Mesendoderm (in vitro differentiated cells): ENCODE results near the gene RAPGEF3.
A peak's percentile ranks its signal among the peaks of the same experiment; 100 is the strongest.

ENCODE experiments used
- DNase-seq: peaks from one replicate; pipeline ENCODE4 v3.0.0; 2013
- H2AK5ac ChIP-seq: 2 replicates; pipeline ENCODE4 v1.6.1; 2013; ENCODE audit warnings: low read length, inconsistent platforms
- H2BK120ac ChIP-seq: 2 replicates; pipeline ENCODE4 v1.6.1; 2013; ENCODE audit warnings: low read depth, mild to moderate bottlenecking, low read length, moderate library complexity, mixed read lengths
- H2BK15ac ChIP-seq: replicated peaks from 2 replicates; pipeline ENCODE4 v1.6.1; 2013; ENCODE audit warnings: low read depth, mild to moderate bottlenecking, moderate library complexity
- H2BK5ac ChIP-seq: 2 replicates; pipeline ENCODE4 v1.6.1; 2013; ENCODE audit warnings: low read length, inconsistent platforms
- H3K18ac ChIP-seq: 2 replicates; pipeline ENCODE4 v1.6.1; 2013; ENCODE audit warnings: mild to moderate bottlenecking, low read length, mixed read lengths
- H3K23ac ChIP-seq: one replicate; pipeline ENCODE4 v1.6.1; 2013; ENCODE audit warnings: low read length
- H3K27ac ChIP-seq: 2 replicates; pipeline ENCODE4 v1.5.1; 2013; ENCODE audit warnings: low read depth, mild to moderate bottlenecking, inconsistent platforms, low read length, moderate library complexity
- H3K27me3 ChIP-seq: 2 replicates; pipeline ENCODE4 v1.6.1; 2013; ENCODE audit warnings: low read length, control low read depth, mild to moderate bottlenecking, inconsistent platforms; ENCODE audit not compliant: insufficient read depth, poor library complexity
- H3K36me3 ChIP-seq: 2 replicates; pipeline ENCODE4 v1.6.1; 2013; ENCODE audit warnings: low read length, inconsistent platforms; ENCODE audit not compliant: control insufficient read depth, insufficient read depth
- H3K4ac ChIP-seq: one replicate; pipeline ENCODE4 v1.6.1; 2013; ENCODE audit warnings: low read depth, mild to moderate bottlenecking, low read length, moderate library complexity
- H3K4me1 ChIP-seq: 2 replicates; pipeline ENCODE4 v1.6.1; 2013; ENCODE audit warnings: low read depth, low read length, inconsistent platforms; ENCODE audit not compliant: control insufficient read depth
- H3K4me2 ChIP-seq: 2 replicates; pipeline ENCODE4 v1.6.1; 2013; ENCODE audit warnings: low read length
- H3K4me3 ChIP-seq: 2 replicates; pipeline ENCODE4 v1.5.1; 2013; ENCODE audit warnings: mild to moderate bottlenecking, low read length
- H3K56ac ChIP-seq: one replicate; pipeline ENCODE4 v1.6.1; 2013; ENCODE audit warnings: low read length
- H3K79me1 ChIP-seq: 2 replicates; pipeline ENCODE4 v1.6.1; 2013; ENCODE audit warnings: low read length, inconsistent platforms
- H3K79me2 ChIP-seq: 2 replicates; pipeline ENCODE4 v1.6.1; 2013; ENCODE audit warnings: mild to moderate bottlenecking, low read length; ENCODE audit not compliant: control insufficient read depth, insufficient read depth
- H3K9ac ChIP-seq: 2 replicates; pipeline ENCODE4 v1.6.1; 2013; ENCODE audit warnings: low read length, inconsistent platforms
- H4K5ac ChIP-seq: one replicate; pipeline ENCODE4 v1.6.1; 2013; ENCODE audit warnings: low read length
- H4K8ac ChIP-seq: one replicate; pipeline ENCODE4 v1.6.1; 2013; ENCODE audit warnings: low read depth, mild to moderate bottlenecking, control low read depth, low read length, moderate library complexity
- WGBS: extraction: QIAGEN DNeasy Blood & Tissue Kit; methylation state at CpG from one replicate; pipeline ENCODE4 v1.1.7; 2013; ENCODE audit warnings: low lambda C conversion rate, missing lambda C conversion rate; ENCODE audit not compliant: insufficient coverage; ENCODE audit errors: extremely low coverage; 5-methylcytosine and 5-hydroxymethylcytosine counted together

The RAPGEF3 gene

DNA sequence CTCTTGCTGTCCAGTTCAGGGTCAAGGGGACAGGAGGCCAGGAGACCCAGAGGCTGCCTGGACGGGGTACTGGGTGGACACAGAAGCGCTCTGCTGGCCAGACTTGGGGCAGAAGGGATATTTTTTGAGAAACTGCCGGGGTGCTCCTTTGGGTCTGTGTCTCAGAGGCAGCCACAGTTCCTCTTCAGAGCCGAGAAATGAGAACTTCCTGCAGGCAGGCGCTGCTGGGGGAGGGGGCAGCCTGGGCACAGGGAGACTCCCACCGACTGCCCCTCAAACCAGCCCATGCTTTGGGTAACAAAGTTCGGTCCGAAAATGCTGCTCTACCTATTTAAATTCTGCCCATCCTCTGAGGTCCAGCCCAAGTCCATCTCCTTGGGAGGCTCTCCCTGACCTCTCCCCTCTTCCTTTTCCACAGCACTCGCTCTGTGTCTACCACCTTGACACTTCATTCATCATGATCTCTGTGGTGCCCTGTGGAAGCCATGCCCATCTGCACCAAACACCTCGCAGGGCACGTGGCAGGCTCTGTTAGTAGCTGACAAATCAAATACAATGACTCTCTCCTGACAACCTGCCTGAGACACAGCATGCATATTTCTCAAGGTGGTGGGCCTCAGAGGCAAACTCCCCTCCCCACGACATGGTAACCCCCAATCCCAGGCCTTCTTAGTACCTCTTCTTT is 44.7 kb upstream of the RAPGEF3 start:
- H3K23ac ChIP-seq, result no peak overlapping the region
- peak overlapping the region; percentile 49 for H3K56ac ChIP-seq
- DNase-seq, result no peak
- no peak overlapping the region for H2AK5ac ChIP-seq
- H2BK15ac ChIP-seq, result no peak overlapping the region
- H3K9ac ChIP-seq, result no peak overlapping the region
- H3K36me3 ChIP-seq, result peaks cover 3% of the 10 kb centered on the region
- no peaks in the 10 kb centered on the region for H3K27me3 ChIP-seq
- H3K79me1 ChIP-seq, result peaks cover 52% of the 10 kb centered on the region
- no peak overlapping the region for H2BK120ac ChIP-seq
- H3K4me1 ChIP-seq, result peaks cover 13% of the 10 kb centered on the region
- no peak overlapping the region for H3K4me3 ChIP-seq
- no peak overlapping the region for H4K5ac ChIP-seq
- H3K18ac ChIP-seq, result no peak overlapping the region
- no peak overlapping the region for H3K4me2 ChIP-seq
- no CpG with 5 or more reads among the region's 12 CpGs for WGBS
- peaks cover 88% of the 10 kb centered on the region for H3K79me2 ChIP-seq
- no peak overlapping the region for H3K27ac ChIP-seq
- H3K4ac ChIP-seq, result no peak overlapping the region
- no peak overlapping the region for H4K8ac ChIP-seq
- H2BK5ac ChIP-seq, result no peak overlapping the region

DNA sequence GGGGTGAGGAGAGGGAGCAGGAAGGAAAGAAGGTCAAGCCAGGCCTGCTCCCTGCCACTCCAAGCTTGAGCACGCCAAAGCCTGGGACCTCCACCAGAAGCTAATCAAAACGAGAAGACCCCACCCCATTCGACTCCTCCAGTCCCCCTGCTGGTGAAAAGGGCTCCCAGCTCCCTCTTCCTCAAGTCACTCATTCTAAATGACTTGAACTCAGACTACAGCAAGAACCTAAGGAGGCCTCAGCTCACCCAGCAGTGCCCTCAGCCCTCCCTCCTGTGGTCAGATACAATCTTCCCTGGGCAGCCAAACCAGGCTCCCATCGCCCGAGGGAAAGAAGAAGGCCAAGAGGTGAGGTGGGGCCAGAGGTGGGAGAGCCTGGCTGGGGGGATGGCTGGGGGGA is 43.6 kb upstream of the RAPGEF3 start:
- H3K56ac ChIP-seq, result peak overlapping the region; percentile 49
- H3K27ac ChIP-seq, result no peak overlapping the region
- H3K23ac ChIP-seq, result no peak overlapping the region
- no peak overlapping the region for H3K4ac ChIP-seq
- DNase-seq, result peak; percentile 68
- H4K5ac ChIP-seq, result no peak overlapping the region
- peak overlapping the region; percentile 19 for H3K9ac ChIP-seq
- no peak overlapping the region for H3K4me3 ChIP-seq
- H3K36me3 ChIP-seq, result peaks cover 4% of the 10 kb centered on the region
- H2BK15ac ChIP-seq, result no peak overlapping the region
- no peak overlapping the region for H3K4me2 ChIP-seq
- H3K79me1 ChIP-seq, result peaks cover 48% of the 10 kb centered on the region
- H3K79me2 ChIP-seq, result peaks cover 78% of the 10 kb centered on the region
- H2BK5ac ChIP-seq, result no peak overlapping the region
- no peak overlapping the region for H2AK5ac ChIP-seq
- H4K8ac ChIP-seq, result no peak overlapping the region
- WGBS, result no CpG with 5 or more reads among the region's 5 CpGs
- peaks cover 9% of the 10 kb centered on the region for H3K4me1 ChIP-seq
- no peak overlapping the region for H3K18ac ChIP-seq
- no peaks in the 10 kb centered on the region for H3K27me3 ChIP-seq
- no peak overlapping the region for H2BK120ac ChIP-seq

DNA sequence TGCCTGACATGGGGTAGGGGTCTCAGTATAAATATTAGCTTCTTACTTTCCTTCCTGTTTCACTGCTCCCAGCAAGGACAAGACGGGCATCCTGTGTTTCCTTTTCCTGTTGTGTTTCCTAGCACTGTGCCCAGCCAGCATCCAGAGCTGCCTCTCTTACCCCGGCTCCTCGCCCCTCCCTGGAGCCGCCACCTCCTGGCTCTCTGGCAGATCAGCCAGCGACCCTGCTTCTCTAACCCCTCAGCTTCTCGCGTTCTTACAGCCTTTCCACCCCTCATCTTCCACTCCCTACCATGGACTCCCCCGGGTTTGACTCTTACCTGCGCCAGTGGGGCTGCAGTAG is 43.2 kb upstream of the RAPGEF3 start:
- Histone ChIP-seq H3K79me2 (peaks cover 74% of the 10 kb centered on the region), H3K36me3 (peaks cover 5% of the 10 kb centered on the region), H3K23ac (no peak overlapping the region), H3K79me1 (peaks cover 46% of the 10 kb centered on the region), H4K8ac (no peak overlapping the region), H4K5ac (no peak overlapping the region), H3K4me3 (no peak overlapping the region), H3K4me2 (no peak overlapping the region), H3K4me1 (peaks cover 9% of the 10 kb centered on the region), H3K9ac (no peak overlapping the region), H3K18ac (no peak overlapping the region), H3K4ac (no peak overlapping the region), H2BK15ac (no peak overlapping the region), H3K27ac (no peak overlapping the region), H3K27me3 (no peaks in the 10 kb centered on the region), H3K56ac (no peak overlapping the region), H2AK5ac (no peak overlapping the region), H2BK5ac (no peak overlapping the region), H2BK120ac (no peak overlapping the region)
- no peak for DNase-seq
- no CpG with 5 or more reads among the region's 9 CpGs for WGBS

DNA sequence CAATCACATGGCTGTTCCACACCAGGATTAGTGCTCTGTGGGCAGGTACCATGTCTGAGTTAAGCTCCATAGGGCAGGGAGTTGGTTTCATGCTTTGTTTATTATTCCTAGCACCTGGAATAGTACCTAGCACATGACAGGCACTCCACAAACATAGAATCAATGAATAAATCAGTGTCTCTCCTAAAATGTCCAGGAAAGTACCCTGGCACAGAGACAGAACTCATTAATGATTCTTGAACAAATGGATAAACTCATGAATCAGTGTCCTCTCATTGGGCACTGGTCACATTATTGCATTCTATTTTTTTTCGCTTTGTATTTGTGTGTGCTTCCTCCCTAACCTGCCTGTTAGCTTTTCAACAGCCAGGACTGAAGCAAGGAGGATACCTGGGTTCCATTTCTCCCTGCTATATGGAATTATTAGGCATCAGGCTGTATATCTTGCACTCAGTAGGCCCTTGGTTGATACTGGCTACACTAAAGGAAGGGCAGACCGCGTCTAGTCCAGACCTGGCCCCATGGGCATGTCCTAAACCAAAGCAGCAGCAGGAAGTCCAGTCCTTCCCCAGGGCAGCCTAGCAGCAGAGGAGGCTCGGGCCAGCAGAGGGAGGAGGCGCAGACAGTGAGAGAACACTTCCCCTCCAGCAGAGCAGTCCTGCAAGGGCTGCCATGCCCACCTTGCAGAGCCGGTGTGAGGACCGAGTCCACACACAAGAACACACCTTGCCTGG is 42.7 kb upstream of the RAPGEF3 start:
- no CpG with 5 or more reads among the region's 7 CpGs for WGBS
- no peak overlapping the region for H2BK120ac ChIP-seq
- DNase-seq, result no peak

DNA sequence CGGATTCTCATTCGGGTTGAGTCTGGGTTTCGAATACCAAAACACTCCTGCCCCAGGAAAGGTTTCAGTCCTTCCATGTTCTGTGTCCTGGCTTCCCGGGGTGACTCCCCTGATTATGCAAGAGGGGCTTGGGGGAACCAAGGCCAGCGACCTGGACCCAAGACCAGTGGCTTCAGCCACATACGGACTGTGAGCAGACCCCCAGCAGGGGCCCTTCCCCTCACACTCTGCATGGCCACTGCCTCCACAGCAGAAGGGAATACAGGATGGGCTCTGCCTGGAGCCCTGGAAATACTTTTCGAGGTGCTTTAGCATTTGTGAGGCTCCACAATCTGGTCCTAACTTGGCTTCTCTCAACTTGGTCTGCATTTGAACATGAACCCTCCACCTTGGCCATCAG is 41.9 kb upstream of the RAPGEF3 start:
- Histone ChIP-seq H3K56ac (no peak overlapping the region), H2AK5ac (no peak overlapping the region), H3K4me1 (peaks cover 9% of the 10 kb centered on the region), H2BK5ac (no peak overlapping the region), H3K27ac (no peak overlapping the region), H3K9ac (no peak overlapping the region), H3K79me2 (peaks cover 61% of the 10 kb centered on the region), H4K5ac (no peak overlapping the region), H3K23ac (no peak overlapping the region), H3K36me3 (peaks cover 8% of the 10 kb centered on the region), H2BK15ac (no peak overlapping the region), H3K18ac (no peak overlapping the region), H4K8ac (no peak overlapping the region), H2BK120ac (no peak overlapping the region), H3K4ac (no peak overlapping the region), H3K4me3 (no peak overlapping the region), H3K4me2 (no peak overlapping the region), H3K79me1 (peaks cover 42% of the 10 kb centered on the region), H3K27me3 (no peaks in the 10 kb centered on the region)
- no peak for DNase-seq
- WGBS, result no CpG with 5 or more reads among the region's 7 CpGs

More for the DNA sequence above, 42.7 kb upstream of the RAPGEF3 start:
- no peak overlapping the region for H3K18ac ChIP-seq
- H3K4ac ChIP-seq, result no peak overlapping the region
- H3K27ac ChIP-seq, result no peak overlapping the region
- H3K79me1 ChIP-seq, result peaks cover 46% of the 10 kb centered on the region
- no peak overlapping the region for H3K56ac ChIP-seq
- no peaks in the 10 kb centered on the region for H3K27me3 ChIP-seq
- no peak overlapping the region for H4K8ac ChIP-seq
- no peak overlapping the region for H3K23ac ChIP-seq
- H2BK5ac ChIP-seq, result no peak overlapping the region
- no peak overlapping the region for H3K4me3 ChIP-seq
- H3K36me3 ChIP-seq, result peaks cover 8% of the 10 kb centered on the region
- peaks cover 9% of the 10 kb centered on the region for H3K4me1 ChIP-seq
- no peak overlapping the region for H3K4me2 ChIP-seq
- no peak overlapping the region for H4K5ac ChIP-seq
- no peak overlapping the region for H2AK5ac ChIP-seq
- H2BK15ac ChIP-seq, result no peak overlapping the region
- H3K79me2 ChIP-seq, result peaks cover 68% of the 10 kb centered on the region
- no peak overlapping the region for H3K9ac ChIP-seq
